NCI-H128 (cell line): ENCODE measurements around the gene CCDC32.

Source experiments
- DNase-seq: peaks from one replicate; lab custom pipeline; 2025; ENCODE audit not compliant: unreplicated experiment; lab: John Stamatoyannopoulos, UW

The CCDC32 gene

DNA sequence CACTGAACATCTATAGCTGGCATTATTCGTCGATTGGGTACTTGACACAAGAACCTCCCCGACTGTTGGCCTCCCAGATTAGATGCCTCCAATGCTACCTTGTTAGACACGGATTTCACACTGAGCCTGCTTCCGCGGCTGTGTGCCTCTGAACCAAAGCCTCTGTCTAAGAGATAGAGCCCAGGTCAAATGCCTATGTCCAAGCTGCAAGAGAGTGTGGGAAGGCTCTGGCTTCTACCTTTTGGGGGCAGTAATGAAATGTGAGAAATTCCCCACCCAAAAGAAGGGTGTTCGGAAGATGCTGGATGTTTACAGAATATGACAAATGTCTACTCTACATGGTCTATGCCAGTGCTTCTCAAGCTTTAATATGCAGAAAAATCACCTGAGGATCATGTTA is 2.3 kb upstream of the CCDC32 start:
- no peak for DNase-seq

- DNase-seq = no peak
These were observed 744 bp upstream of the CCDC32 start for GRCh38 chr15:40565333-40566238.

- DNase-seq = no peak
These were observed 1.4 kb downstream of the CCDC32 start for GRCh38 chr15:40563426-40563825.

GRCh38 chr15:40562691-40563090 is 2.2 kb downstream of the CCDC32 start:
- no peak for DNase-seq

DNA sequence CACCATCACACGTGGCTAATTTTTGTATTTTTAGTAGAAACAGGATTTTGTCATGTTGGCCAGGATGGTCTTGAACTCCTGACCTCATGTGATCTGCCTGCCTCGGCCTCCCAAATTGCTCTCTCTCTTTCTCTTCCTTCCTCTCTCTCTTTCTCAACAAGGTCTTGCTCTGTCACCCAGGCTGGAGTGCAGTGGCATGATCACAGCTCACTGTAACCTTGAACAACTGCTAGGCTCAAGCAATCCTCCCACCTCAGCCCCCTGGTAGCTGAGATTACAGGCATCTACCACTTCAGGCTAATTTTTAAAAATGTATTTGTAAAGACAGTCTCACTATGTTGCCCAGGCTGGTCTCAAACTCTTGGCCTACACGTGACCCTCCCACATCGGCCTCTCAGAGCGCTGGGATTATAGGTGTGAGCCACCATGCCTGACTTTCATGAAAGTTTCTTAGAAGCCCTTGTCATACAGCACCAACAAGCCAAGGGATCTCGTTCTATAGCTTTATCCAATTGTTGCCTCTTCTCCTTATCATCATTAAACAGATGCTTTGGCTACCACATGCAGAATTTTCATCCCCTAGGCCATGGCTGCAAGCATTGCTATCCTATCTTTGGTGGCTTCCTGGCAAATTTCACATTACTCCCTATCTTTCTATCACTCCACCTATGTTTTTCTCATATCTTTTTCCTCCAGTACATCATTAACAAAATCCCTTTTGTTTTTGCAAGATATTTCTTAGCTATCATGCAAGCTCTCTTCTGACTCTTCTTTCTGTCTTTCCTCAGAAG is 5.7 kb downstream of the CCDC32 start:
- DNase-seq = no peak

DNA sequence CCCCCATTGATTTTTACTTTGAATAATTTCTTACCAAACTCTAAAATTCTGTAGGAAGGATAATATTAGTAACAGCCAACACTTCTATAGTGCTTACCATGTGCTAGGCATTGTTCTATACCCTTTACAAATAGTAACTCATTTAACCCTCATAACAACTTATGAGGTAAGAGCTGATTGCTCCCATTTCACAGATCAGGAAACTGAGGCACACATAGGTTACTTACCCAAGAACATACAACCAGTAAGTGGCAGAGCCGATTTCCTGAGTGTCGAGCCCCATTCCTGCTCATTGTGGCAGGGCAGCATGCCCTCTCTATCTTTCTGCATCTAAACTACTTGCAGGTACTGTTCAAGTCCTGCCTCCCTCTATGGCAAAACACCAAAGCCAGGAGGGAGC is 9.0 kb downstream of the CCDC32 start:
- DNase-seq = no peak

DNA sequence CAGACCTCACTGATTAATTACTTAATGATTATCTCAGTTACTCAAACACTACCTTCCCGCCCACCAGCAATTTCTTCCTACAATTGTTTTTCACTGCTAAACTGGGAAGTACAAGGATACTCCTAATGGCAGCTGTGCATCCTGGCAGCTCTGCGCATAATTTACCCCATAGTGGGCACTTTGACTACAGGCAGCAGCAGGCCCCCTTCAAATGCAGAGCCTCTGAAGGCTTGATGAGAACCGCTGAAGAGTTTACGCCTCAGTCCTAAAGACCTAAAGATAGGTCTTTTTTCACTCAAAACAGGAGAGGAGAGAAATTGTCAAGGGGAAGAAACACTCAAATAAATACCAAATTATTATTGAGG is 10.7 kb downstream of the CCDC32 start:
- DNase-seq = no peak

DNA sequence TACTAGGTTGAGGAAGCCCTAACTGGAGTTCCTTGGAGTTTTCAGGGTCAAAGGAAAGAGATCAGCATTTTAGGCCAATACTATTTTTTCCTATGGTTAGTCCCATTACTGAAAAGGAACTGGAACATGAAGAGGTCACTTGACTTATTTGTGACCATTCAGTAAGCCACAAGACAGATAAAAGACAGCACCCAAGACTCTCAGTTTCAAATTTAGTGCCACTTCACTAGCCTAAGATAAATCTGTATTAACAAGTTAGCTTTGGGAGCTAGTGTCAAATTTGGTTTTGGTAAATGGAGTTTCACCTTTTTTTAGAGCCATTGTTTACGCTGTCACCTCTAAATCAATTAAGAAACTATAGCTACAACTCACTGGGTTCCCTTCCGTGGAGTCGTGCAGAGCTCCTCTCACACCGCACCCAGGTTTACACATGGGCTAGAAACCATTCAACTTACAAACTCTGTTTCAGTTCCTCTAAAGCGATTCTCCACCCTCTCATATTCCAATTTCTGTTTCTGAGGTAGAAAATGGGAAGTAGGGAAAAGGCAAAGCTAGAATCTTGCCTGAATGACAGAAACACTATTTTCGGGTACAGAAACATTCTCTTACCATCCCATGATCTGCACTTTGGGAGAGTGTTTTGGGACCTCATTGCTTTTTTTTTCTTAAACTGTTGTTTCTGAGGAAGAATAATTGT is 14.4 kb downstream of the CCDC32 start:
- DNase-seq = no peak

GRCh38 chr15:40549894-40550293 is 14.9 kb downstream of the CCDC32 start:
- no peak for DNase-seq

DNA sequence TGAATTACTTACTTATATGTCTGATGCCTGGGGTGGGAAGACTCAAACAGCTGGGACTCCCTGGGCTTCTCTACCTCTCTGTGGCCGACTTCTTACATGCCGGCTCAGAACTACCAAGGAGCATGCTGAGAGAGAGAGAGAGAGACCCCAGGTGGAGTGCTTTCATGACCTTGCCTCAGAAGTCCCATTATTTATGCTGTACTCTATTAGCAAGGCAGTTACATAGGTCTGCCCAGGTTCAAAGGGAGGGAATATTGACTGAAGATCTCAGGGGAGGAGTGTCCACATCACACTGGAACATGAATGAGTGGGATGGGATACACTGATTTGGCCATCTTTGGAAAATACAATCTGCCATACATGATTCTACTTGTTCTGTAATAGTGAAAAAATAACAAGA is 16.2 kb downstream of the CCDC32 start:
- DNase-seq = no peak

DNA sequence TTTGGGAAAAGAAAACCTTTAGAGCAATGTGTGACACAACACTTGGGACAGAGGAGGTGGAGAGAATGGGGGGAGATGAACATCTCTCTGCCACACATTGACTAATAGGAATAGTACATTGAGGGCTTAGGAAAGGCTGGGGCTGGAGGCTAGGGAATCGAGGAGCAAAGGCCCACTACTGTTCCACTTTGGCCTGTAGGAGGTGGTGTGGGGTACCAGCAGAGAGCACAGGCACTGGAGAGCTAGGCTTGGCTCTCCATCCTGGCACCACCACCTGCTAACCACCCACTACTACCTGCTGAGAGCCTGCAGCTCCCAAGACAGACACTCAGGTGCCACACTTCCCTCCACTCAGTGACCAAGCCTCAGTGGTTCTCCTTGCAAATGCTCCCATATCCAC is 19.4 kb downstream of the CCDC32 start:
- no peak for DNase-seq

DNA sequence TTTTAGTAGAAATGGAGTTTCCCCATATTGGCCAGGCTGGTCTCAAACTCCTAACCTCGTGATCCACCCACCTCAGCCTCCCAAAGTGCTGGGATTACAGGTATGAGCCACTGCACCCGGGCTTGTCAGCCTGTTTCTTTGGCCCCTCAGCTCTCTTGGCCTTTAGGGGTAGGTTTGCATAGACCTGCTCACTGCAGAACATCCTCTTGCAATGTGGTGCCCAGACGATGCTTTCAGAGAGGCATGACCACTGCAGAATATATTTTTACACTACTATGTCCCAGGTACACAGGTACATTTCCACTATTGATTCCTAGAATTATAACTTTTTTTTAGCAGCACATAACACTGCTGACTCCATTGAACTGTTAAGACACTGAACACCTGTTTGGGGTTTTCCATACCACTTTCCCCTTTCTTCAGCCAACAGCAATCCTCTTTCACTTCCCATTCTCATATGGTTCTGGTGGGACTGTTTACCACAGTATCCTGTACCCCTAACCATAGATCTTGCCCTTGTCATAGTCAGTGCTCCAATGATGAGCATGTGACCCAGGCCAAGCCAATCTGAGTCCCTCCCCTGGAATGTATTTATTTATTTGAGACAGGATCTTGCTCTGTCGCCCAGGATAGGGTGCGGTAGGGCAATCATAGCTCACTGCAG is 21.1 kb downstream of the CCDC32 start:
- no peak for DNase-seq

GRCh38 chr15:40543082-40543481 is 21.8 kb downstream of the CCDC32 start:
- DNase-seq = no peak

DNA sequence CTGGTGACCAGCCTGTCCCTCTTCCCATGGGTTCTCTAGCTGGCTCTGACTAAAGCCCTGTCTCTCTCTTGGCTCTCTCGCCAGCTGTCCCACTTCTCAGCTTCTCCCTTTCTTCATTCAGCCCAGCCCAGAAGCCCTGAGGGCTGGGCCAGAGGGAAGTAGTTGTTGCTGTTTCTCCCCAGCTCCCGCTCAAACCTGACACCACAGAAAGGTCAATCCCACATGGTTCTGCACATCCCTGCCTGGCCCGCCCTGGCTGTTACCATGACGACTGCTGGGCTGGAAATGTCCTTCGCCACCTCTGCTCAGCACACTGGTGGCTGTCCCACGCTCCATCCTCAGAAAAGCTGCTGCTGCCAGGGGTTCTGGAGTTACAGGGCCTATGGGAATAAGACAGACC is 25.9 kb downstream of the CCDC32 start:
- DNase-seq = no peak

DNA sequence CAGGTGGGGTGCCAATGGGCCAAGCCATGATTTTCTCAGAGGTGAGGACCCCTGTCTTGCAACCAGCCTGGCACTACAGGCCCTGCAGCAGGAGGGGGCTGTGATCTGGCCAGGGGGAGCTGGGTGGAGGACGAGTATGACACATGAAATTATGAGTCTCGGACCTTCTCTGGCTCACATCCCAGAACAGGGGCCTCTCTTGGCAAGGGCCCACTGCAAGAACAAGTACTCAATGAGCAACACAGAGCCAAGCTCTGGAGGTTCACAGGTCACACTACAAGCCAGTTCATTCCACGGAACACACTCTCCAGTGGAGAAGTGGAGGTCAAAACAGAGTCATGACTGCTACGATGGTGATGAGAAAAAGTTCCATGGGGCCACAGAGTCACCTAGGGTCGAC is 28.3 kb downstream of the CCDC32 start:
- DNase-seq = no peak

DNA sequence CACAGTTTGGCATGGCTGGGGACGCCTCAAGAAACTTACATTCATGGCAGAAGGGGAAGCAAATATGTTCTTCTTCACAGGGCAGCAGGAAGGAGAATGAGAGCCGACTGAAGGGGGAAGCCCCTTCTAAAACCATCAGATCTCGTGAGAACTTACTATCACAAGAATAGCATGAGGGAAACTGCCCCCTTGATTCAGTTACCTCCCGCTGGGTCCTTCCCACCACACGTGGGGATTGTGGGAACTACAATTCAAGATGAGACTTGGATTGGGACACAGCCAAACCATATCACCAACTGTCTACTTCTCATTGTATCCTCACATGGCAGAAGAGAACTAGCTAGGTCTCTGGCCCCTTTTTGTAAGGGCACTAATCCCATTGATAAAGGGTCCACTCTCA is 30.5 kb downstream of the CCDC32 start:
- DNase-seq = no peak

- DNase-seq = no peak
These were observed 31.0 kb downstream of the CCDC32 start for GRCh38 chr15:40533763-40534364.

DNA sequence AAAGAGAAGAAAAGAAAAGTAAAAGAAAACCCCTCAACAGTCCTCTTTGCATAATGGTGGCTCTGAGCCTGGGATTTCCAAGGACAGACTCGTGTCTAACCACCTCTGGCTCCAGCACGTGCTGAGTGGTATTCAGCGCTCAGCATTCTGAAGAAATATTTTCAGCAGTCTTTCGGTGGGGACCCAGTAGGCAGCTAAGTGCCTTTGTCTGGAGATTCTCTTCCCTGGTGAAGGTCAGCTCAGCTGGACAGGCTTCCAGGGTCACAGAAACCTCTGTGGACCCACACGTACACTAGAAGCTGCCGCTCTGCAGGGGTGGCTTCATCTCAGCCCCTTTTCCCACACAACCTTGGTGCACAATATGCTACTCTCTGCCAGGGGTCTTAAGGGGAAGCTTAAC is 36.0 kb downstream of the CCDC32 start:
- no peak for DNase-seq

DNA sequence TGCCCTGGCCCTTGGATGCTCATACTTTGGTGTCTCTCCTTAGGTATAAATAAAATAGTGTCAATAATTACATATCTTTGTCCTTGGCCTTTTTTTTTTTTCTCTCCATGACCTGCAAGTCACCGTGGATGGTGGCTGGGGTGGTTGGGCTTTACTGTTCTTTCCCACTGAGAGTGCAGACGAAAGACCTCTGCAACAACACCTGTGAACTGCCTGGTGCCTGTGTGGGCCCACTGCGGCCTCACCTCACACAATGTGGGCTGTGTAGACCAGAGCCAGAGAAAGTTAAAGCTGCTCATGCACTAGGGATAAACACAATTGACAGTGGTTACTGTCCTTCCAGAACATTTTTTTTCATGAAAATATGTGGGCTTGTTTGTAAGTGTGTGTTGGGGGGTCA is 39.0 kb downstream of the CCDC32 start:
- DNase-seq = no peak

DNA sequence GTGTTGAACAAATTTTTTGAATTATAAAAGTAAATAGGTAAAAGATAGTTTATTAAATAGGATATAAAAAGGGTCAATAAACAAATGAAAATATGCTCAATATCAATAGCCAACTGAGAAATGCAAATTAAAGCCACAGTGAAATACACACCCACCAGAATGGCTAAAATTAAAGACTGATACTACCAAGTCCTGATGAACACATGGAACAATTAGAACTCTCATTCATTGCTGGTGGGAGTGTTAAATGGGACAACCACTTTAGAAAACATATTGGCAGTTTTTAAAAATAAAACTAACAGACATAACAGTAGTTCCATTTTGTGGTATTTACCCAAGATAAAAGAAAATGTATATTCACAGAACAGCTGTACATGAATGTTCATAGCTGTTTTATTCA is 41.2 kb downstream of the CCDC32 start:
- DNase-seq = no peak

DNA sequence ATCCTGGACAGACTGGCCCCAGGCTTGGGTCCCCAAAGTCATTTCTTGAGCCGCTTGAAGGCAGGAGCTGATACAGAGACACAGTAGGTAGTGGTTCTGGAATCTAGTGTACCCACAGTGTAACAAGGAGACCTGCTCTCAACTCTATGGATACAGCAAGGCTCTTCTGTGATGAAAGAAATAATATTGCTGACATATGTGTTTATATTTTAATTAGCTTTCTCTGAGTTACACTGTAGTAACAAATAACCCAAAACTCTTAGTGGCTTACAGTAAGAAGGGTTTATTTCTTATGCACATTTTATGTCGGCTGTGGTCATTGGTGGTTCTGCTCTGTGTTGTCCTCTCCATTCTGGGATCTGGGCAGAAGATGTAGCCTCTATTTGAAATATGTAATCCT is 48.5 kb downstream of the CCDC32 start:
- DNase-seq = no peak
